ENCODE measurements around the gene CYS1.
"Not testable (repeated sequence)": the region's sequence is repeated elsewhere in the genome, so short reads cannot be mapped to it uniquely, and the experiment has no call there.

CYS1 gene

GRCh38 chr2:10028988-10029874 lies 51.0 kb downstream of the CYS1 start:
- DNase-seq = no peak

DNA sequence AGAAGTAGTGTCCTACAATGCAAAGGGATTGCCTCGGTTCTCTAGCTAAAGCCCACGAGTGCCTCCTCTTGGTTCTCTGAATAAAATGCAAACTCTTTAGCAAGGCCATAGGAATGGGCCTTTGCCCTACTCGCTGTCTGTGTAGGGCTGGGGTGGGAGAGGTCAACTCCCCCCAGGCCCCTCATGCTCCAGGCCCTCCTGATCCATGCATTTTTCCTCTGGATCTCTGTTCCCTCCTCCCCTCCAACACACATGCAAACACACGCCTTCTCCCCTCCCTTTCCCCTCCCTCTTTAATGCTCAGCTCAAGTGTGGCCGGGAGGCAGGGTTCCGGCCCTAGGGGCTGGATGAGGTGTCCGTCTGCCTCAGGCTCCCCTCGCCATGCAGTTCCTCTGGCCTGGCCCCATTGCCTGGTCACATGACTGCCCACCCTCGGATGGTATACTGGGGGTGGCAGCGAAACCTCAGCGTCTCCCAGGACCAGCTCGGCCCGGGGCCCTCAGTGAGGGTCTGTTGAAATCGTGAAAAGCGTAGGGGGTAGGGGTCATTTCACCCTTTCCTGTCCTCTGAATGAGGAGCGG lies 51.7 kb downstream of the CYS1 start:
- DNase-seq = no peak

DNA sequence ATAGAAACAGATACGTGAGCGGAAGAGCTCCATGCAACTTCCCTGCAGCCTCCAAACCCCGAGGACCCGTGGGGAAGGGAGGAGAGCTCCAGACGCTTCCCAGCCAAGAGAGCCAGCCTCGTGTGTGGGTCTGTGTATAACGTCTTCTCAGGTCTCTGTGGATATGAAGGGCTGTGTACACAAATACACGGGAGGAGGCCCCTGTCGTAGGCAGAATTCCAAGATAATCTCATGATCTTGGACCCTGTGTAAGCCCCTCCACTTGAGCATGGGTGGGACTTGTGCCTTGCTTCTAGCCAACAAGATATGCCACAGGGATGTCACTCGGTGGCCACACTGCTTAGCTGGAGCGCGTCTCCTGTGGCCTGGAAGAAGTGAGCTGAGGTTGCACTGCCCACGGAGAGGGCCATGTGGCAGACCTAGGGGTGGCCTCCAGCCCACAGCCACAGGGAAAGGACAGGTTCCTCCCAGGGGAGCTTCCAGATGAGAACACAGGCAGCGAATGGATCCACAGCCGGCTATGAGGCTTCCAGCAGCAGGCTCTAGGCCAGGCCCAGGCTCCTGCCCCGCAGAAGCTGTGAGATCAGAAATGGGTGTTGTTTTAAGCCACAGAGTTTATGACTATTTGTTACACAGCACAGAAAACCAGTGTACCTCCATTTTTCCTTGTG lies 52.4 kb downstream of the CYS1 start:
- no peak for DNase-seq

DNA sequence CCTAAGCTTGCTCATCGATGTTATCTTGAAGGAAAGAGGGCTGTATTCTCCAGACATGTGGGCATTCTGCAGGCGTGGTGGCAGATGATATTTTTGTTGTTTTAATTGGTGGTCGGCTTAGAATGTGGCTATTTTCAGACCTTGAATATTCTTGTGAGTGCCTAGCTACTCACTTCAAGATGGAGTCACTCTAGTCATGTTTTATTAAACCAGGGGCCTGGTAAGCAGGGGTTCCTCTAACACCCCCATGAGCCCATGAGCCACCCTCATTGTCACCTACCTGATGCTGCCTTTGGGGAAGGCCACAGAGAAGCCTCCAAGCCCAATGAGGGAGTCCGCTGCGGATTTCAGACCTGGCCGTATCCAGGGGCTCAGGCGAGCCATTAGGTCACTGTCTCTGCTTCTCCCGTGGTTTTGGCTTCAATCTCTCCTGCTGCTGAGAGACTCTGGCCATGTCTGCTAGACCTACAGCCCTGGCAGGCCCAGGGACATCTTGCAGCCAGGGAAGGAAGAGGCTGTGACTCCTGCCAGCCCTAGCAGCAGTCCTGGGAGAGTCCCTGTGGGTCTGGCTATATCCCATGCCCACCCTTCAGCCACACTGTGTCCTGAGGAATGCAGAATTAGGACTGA lies 53.2 kb downstream of the CYS1 start:
- DNase-seq = no peak

DNA sequence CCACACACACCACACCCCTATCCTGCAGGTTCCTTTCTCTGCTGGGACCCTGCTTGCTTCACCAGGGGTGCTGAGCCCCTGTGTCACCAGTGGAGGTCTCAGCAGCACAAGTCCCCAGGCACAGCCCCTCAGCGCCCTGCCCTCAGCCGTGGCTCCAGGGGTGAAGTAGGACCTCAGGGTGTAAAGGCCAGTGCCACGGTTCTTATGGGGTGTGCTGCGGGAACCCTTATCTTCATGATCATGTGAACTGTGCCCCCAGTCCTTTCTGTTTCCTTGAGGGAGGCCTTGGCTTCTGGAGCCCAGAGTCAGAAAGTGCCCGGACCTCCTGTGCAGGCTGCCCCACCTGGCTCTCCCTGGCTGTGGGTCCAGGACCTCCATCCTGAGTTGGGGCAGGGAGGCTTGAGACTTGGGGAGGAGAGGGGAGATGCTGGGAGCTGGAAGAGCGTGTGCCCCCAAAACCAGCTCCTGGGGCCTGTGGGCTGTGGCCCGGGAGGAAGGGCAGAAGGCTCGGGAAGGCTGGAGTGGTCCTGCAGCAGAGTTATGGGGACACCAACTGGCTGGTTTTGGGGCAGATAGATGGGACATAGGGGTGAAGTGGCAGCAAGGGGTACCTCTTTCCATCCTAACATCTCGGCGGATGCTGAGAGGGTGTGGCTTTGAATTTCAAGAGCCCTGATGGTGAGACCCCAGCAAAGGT lies 57.1 kb downstream of the CYS1 start:
- DNase-seq = no peak

GRCh38 chr2:10022445-10022844 lies 57.8 kb downstream of the CYS1 start:
- no peak for DNase-seq

- DNase-seq = no peak
Observed at GRCh38 chr2:10022041-10022421, 58.2 kb downstream of the CYS1 start.

DNA sequence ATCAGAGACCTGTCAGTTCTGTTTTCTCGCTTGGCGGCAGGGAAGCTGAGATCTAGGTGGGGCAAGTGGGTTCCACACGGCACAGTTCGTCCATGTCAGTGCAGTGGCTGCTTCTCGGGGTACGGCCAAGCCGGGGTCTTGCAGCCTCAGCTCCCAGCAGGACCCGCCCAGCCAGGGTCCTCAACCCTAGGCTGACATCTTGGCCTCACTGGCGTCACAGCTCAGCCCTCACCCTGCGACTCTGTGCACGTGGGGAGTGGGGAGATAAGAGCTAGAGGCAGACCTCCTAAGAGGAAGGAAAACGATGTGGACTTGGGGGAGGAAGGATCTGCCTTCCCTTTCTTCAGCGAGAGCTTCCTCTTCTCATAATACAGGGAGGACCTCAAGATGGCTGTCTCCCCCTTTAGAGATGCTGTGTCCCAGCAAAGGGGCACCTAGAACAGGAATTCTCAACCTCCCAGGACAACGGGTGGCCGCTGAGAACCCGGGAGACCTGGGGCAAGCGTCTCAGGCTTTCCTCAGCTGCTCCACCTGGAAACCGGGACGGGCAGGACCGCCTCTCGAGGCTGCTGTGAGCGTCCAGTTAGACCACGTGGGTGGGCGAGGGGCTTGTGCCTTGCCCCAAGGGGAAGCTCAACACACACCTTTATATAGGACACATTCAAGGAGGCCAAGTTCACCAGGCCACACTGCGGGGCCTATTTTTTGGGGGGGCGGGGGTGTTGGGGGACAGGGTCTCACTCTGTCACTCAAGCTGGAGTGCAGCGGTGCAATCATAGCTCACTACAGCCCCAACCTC lies 60.4 kb downstream of the CYS1 start:
- no peak for DNase-seq

GRCh38 chr2:10019174-10019573 lies 61.0 kb downstream of the CYS1 start:
- DNase-seq = no peak

DNA sequence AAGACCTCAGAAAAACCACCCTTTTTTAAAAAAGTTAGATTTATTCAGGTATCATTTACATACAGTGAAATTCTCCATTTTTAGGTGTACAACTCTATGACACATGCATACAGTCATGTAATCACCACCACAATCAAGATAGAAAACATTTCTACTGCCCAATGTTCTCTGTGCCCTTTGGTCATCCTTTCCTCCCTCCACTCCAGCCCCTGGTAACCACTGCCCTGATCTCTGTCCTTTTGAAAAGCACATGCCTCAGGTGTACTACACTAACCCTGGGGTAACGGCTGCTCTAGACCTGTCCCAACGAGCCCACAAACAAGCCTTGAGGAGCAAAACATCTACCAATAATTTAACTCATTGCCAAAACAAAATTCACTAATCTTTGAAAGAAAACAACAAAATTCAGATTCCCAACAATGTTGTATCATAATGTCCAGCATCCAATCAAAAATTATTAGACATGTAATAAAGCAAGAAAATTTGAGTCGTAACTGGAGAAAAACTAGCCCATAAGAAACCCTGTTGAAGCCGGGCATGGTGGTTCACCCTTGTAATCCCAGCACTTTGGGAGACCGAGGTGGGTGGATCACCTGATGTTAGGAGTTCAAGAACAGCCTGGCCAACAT lies 62.8 kb downstream of the CYS1 start:
- DNase-seq = no peak

GRCh38 chr2:10016802-10017258 lies 63.4 kb downstream of the CYS1 start:
- DNase-seq = no peak

DNA sequence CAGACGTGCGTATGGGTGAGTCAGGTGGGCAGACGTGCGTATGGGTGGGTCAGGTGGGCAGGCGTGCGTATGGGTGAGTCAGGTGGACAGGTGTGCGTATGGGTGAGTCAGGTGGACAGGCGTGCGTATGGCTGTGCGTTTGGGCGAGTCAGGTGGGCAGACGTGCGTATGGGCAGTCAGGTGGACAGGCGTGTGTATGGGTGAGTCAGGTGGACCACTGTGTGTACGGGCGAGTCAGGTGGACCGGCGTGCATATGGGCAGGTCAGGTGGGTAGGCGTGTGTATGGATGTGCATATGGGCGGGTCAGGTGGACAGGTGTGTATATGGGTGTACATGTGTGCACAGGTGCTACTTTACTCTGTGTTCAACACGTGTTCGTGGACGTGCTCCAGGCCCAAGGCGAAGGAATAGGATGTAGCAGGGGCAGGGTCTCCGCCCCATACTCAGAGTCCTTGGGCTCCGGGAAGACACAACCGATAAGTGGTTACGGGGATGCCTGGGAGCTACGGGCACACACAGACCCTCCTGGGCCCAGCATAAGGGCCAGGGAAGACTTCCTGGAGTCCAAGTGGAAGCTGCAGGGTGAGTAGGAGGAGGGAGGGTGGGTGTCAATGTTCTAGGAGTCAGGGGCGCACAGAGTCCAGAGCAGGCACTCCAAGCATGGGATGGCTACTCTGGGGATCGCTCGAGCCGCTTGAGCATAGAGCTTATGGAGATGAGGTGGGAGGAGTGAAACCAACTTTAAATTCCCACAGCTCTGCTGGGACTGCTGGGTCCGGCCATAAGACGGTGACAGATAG lies 64.0 kb downstream of the CYS1 start:
- no peak for DNase-seq

DNA sequence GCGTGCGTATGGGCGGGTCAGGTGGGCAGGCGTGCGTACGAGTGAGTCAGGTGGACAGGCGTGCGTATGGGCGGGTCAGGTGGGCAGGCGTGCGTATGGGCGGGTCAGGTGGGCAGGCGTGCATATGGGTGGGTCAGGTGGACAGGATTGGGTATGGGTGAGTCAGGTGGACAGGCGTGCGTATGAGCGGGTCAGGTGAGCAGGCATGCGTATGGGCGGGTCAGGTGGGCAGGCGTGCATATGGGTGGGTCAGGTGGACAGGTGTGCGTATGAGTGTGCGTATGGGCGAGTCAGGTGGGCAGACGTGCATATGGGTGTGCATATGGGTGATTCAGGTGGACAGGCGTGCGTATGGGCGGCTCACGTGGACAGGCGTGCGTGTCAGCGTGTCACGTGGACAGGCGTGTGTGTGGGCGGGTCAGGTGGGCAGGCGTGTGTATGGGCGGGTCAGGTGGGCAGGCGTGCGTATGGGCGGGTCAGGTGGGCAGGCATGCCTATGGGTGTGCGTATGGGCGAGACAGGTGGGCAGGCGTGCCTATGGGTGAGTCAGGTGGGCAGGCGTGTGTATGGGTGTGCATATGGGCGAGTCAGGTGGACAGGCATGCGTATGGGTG lies 64.7 kb downstream of the CYS1 start:
- DNase-seq = not testable (repeated sequence)

- no peak for DNase-seq
Observed at GRCh38 chr2:10014418-10015190, 65.6 kb downstream of the CYS1 start.

- DNase-seq = not testable (repeated sequence)
Observed at GRCh38 chr2:10013651-10014417, 66.4 kb downstream of the CYS1 start.

GRCh38 chr2:10012963-10013461 lies 67.2 kb downstream of the CYS1 start:
- DNase-seq = no peak

DNA sequence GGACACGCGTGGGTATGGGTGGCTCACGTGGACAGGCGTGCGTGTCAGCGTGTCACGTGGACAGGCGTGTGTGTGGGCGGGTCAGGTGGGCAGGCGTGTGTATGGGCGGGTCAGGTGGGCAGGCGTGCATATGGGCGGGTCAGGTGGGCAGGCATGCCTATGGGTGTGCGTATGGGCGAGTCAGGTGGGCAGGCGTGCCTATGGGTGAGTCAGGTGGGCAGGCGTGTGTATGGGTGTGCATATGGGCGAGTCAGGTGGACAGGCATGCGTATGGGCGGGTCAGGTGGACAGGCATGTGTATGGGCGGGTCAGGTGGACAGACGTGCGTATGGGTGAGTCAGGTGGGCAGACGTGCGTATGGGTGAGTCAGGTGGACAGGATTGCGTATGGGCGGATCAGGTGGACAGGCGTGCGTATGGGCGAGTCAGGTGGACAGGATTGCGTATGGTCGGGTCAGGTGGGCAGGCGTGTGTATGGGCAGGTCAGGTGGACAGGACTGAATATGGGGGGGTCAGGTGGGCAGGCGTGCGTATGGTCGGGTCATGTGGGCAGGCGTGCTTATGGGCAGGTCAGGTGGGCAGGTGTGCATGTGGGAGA lies 67.7 kb downstream of the CYS1 start:
- not testable (repeated sequence) for DNase-seq
